NOMO-1 treated with dmso at 0.1 percent for 144 hours (cell line): ENCODE results near the gene SRSF3.
"Not testable (repeated sequence)": the region's sequence is repeated elsewhere in the genome, so short reads cannot be mapped to it uniquely, and the experiment has no call there.

Source experiments
- DNase-seq: peaks from one replicate; lab custom pipeline; 2025; ENCODE audit not compliant: unreplicated experiment; lab: John Stamatoyannopoulos, UW

SRSF3 gene

DNA sequence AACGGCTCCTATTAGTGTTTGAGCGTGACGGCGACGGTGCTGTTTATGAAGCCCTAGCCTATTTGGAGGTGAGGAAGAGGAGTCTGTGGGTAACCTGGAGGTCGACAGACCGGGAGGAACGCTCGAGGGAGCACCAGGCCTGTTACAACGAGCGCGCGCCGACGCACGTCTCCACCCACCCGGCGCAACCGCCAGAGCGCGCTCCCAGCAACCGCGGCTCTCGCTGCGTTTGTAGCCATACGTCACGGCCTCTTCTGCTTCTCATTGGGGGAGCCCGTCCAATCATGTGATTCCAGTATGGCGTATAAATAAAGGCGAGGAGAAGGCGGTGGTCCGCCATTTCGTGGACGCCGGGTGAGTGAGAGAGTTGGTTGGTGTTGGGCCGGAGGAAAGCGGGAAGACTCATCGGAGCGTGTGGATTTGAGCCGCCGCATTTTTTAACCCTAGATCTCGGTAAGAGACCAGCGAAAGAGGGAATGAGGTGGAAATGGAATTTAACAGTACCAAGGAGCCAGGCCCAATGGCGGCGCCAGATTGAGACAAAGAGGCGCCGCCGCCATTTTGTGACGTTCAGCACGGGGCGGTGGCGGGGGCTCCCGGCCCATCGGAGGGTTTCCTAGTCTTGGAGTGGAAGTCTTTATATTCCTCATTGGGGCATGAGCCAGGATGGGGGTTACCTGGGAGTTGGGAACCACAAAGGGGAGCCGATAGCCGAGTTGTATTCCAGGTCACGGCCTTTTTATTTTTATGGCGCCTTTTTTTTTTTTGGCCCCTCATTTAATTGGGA is at the start of gene SRSF3:
SRSF3 (plus strand) TSS at position 334 of the 787 bp plus-strand sequence. CDS start 2,401 bp downstream, outside the sequence.
- DNase-seq, result peak; percentile 97

DNA sequence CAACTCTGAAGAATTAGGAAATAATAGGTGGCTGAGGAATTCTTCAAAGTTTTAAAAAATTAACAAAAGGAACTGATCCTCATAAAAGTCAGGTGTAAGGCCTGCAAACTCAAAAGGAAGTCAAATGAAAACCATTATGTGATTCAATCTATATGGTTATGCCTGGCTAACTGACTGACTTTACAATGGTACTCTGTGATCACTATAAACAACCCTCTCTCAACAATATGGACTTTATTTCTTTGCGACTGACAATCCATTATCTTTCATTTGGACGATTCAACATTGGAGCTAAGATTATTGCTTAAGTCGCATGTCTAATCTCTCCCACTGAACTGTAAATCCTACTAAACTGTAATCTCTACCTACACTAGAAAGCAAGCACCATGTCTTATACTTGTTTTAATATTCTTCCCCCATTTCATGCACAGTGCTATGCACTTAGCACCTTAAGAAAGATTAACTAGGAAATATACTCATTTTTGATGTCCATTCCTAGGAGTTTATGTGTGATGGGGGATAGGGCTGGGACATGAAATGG is 48.3 kb upstream of the SRSF3 start:
- no peak for DNase-seq

DNA sequence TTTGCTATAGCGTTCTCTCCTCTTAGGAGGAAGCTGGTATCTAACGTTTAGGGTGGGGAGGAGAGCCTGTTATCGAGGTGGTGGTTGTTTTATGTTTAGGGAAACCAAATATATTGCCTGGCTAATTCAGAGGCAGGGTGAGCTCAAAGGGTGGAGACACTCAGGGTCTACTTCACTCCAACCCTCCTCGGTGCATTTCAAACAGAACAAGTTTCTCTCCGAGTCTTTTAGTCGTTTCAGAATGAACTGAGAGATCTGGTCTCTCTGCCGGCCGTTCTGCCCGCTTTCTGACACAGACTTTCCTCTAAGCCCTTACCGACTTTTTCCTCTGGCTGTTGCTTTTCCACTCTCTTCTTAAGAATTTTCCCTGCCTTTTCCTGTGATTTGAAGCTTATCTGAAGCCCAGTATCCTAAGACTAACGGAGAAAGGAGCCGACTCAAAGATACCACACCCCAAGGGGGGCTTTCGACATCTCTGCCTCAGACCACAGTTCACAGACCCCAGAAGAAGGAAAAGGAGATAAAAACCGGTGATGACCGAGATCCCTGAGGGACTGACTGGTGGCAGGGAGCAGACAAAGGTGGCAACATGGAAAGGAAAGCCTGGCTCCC is 47.7 kb upstream of the SRSF3 start:
- DNase-seq, result peak; percentile 15

DNA sequence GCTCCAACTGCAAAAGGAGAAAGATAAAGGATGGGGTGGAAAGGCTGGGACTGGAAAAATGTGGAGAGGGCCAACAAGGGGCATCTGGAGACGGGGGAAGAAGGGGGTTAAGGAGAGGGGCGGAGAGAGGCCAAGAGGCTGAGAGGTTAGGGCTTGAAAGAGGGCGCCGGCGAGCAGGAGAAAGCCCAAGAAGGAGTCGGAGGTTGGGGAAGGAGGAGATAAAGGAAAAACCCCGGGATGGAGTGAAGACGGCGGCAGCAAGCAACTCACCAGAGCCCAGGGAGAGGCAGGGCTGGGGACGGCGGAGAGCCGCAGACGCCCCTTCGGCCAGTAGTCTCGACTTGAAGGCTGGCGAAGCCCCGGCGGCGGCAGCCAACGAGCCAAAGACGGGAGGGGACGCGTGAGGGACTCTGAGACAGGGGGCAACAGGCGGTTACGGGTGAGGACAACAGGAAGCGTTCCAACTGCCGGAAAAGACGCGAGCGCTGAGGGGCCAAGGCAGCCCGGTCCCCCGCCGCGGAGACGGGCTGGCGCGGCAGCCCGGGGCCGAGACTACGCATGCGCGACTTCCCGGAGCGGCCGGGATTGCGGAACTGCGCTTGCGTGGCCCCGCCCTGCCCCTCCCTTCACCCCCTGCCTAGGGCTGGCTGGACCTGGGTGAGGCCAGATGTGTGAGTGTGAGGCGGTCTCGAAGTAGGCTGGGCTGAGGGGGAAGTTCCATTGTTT is 47.1 kb upstream of the SRSF3 start, which contains the start of gene STK38:
STK38 (minus strand) TSS at position 560 of the 726 bp plus-strand sequence. CDS start 7,277 bp downstream, outside the sequence.
- peak; percentile 86 for DNase-seq

DNA sequence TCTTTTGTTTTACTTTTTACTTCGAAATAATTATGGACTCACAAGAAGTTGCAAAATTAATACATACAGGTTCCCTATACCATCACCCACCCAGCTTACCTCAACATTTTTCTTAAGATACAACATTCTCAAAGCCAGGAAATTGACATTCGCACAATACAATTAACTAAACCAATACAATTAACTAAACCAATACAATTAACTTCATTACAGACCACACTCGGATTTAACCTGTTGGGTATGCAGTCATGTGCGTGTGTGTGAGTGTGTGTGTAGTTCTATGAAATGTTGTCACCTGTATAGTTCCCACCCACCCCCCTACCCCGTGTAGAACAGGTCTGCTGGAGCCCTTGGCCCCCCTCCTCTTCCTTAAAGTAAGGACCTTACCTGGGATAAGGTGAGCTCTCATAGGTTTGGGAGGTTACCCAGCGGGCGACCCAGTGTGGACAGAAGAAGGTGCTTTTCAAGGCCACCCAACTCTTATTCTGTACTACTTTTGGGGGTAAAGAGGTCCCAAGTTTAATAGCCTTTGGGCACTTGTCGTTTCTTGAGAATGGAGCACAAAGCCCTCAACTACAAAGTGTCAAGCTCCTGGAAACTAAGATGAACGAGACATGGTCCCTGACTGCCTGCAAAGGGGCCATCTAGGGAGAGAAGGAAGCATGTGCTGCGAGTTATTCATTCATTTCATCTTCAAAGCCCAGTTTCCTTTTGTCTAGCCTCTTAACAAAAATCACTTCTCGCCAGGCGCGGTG is 46.3 kb upstream of the SRSF3 start:
- no peak for DNase-seq

DNA sequence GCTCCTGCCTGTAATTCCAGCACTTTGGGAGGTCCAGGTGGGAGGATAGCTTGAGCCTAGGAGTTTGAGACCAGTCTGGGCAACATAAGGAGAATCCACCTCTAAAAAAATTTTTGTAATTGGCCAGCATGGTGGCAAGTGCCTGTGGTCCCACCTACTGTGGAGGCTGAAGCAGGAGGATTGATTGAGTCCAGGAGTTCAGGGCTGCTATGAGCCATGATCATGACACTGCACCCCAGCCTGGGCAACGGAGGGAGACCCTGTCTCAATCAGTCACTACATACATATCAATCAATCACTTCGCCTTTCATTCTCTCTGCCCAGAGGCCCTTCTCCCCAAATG is 45.8 kb upstream of the SRSF3 start:
- no peak for DNase-seq

DNA sequence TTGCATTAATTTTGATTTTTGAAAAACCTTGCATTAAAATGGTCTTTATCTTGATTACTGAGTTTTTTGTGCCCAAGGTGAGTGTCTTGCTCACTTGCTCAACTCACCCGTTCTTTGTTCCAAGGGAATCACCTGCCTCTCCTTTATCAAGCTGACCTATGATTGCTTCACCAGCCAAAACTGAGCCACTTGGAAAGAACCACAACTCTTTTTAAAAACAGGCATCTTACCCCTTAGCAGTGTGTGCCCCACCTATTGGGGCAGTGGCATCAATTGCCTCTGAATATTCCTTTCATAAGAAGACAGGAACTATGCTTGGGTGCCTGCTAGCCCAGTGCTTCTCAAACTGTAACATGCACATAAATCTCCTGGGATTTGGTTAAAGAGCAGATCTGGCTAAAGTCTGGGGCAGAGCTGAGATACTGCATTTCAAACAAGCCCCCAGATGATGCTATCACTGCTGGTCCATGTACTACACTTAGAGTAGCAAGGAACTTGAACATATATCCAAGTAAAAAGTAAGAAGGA is 43.6 kb upstream of the SRSF3 start:
- no peak for DNase-seq

DNA sequence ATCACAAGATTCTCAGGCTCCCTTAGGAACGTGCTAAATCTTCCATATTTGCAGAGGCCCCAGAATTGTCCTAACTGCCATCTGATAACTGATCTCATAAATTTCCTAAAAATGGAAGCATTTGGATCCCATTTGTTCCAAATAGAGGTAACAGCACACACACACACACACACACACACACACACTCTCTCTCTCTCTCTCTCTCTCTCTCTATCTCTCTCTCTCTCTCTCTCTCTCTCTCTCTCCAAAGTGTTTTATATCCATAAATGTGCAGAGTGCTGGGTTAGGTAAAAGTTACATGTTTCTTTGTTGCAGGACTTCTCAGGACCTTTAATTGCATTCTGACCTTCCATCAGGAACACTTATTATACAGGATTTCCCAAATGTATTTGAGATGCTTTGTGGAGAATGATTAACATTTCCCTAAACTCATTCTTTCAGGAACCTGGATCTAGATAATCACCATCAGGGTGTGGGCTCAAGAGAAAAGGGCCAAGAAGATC is 38.4 kb upstream of the SRSF3 start:
- DNase-seq, result no peak

DNA sequence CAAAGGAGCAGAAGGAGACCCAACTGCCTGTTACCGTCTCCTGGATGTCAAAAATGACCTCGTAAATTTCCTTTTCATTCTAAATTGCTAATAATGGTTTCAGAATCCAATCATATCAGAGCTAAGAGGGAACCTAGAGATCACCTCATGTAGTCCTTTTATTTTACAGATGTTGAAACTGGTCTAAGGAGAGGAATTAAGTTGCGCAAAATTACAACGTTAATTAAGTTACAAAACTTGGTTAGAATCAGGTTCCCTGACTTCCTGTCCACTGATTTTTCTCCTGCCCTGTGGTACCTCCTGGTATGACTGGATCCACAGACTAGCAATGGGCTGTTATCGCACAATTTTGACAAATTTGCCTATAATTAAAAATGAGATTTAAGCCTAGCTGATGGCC is 37.9 kb upstream of the SRSF3 start:
- DNase-seq, result peak; percentile 53

DNA sequence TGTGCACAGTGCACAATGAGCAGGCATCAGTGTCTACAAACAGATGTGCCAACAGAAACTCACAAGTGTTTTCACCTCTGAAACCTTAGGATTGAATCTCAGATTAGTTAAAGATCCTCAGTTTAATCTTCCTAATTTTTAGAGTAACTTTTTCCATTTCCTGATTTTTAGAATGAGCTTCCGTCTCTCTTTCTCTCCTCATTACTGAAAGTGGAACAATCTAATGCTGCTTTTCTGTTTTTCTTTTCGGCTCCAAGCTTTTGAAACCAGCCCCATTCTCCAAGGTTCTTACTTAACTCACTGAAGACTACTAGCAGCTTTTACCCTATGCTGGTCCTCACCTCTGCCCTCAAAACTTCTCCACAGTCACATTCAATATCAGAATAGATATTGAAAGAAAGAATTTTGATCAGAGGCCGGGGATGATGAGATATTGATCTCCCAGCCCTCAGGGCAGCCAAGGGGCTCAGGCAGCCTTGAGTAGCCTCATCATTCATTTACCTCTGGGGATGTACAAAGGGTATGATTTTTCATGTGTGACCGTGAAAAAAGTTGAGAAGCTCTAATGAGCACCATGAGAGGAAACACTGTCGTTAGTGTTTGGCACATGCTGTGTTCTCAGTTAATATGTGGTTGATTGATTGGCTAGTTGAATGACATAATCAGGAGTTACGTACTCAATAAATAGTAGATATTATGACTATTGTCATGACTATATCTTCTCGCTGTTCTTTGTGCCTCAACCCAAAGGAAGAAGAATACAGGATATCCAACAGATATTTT is 35.0 kb upstream of the SRSF3 start:
- DNase-seq, result no peak

DNA sequence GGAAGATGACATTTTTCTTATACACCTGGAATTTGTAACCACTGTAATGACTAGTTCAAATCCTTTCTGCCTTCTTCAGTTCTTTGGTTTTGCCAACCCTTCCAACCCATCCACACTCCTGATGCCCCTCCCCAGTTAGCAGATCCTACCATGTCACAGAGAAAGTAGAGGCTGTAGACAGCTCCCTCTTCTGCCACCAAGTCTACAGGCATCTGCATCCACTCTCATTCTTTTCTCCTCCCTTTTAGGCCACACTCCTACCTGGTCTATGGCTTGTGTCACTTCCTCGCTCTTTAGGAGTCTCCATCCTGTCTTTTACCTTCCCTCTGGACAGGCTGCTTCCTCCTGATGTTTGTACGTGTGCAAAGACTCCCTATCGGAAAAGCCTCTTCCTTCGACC is 33.3 kb upstream of the SRSF3 start:
- no peak for DNase-seq

DNA sequence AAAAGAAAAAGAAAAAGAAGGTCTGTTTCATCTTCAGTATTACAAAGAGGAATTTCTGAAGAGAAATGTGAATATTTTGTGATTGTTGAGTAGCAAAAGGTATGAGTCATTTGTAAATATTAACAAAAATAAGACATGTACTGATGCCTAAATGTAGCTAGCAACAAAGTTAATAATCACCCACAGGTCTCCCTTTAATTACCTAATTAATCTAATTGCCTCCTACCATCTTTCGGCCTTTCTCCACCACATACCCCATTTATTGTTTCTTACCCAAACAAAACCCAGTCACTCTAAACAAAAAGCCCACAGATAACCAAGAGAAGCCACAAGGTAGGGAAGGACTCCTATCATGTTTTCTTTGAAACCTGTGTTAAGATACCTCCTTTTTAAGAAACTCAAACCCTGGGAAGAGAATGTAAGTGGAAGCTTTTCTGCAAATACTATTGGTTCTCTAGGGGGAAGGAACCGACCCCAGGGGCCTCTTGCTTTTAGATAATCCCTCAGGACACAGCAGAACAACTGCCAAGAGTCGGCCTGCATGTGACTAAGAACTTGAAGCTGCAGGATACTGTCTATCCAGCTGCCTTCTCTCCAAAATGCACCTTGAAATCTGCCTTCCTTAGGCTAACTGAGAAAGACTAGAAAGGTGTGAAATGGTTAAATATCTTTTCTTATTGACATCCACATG is 30.8 kb upstream of the SRSF3 start:
- no peak for DNase-seq

DNA sequence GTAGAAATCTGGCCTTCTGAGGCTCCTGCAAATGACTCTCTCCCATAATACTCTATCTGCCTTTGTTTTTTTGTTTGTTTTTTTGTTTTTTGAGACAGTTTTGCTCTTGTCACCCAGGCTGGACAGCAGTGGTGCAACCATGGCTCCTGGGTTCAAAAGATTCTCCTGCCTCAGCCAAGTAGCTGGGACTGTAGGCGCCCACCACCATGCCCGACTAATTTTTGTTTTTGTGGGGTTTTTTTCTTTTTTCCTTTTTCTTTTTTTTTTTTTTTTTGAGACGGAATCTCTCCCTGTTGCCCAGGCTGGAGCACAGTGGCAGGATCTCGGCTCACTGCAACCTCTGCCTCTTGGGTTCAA is 30.3 kb upstream of the SRSF3 start:
- no peak for DNase-seq

DNA sequence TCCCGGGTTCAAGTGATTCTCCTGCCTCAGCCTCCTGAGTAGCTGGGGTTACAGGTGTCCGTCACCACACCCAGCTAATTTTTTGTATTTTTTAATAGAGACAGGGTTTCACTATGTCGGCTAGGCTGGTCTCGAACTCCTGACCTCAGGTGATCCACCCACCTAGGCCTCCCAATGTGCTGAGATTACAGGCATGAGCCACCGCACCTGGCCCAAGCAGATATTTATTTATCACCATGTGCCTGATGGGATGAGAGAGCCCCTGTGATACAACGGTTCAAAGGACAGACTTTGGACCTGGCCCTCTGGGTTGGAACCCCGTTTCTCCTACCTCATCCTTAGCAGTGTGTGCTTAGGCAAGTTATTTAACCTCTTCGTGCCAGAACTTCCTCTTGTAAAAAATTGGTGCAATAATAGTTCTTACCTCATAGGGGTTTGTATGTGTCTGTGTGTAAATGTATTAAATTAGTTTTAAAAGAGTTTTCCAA is 27.7 kb upstream of the SRSF3 start:
- DNase-seq, result peak; percentile 21

DNA sequence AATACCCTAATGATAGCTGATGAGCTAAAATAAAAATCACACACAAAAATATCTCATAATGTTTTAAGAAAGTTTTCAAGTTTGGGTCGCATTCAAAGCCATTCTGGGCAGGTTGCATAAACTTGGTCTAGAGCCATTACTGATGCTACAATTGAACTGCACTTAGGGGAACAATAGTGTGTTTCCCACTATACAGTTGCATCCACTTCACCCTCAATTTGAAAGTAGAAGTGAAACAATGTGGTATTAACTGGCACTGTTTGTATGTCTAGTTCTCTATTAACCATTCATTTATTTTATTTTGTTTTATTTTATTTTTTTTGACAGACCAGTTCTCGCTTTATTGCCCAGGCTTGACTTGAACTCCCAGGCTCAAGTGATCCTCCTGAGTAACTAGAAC is 23.9 kb upstream of the SRSF3 start:
- DNase-seq, result no peak

DNA sequence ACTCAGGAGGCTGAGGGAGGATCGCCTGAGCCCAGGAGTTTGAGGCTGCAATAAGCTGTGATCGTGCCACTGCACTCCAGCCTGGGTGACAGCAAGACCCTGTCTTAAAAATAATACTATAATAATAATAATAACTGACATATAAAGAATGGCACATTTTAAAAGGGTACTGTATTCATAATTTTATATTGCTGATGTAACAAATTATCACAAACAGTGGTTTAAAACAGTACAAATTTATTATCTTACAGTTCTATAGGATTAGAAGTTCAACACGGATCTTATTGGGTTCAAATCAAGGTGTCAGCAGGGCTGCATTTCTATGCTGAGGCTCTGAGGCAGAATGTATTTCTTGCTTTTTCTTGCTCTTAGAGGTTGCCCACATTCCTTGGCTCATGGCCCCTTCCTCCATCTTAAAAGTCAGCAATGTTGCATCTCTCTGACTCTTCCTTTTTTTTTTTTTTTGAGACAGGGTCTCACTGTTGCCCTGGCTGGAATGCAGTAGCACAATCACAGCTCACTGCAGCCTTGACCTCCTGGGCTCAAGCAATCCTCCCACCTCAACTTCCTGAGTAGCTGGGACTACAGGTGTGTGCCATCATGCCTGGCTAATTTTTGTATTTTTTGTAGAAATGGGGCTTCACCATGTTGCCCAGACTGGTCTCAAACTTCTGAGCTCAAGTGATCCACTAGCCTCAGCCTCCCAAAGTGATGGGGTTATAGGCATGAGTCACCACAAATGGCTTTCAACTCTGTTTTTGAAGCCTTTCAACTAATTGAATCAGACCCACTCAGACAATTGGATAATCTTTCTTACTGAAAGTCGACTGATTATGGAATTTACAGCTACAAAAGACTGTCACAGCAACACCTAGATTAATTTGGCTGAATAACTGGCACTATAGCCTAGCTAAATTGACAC is 22.8 kb upstream of the SRSF3 start:
- no peak for DNase-seq

DNA sequence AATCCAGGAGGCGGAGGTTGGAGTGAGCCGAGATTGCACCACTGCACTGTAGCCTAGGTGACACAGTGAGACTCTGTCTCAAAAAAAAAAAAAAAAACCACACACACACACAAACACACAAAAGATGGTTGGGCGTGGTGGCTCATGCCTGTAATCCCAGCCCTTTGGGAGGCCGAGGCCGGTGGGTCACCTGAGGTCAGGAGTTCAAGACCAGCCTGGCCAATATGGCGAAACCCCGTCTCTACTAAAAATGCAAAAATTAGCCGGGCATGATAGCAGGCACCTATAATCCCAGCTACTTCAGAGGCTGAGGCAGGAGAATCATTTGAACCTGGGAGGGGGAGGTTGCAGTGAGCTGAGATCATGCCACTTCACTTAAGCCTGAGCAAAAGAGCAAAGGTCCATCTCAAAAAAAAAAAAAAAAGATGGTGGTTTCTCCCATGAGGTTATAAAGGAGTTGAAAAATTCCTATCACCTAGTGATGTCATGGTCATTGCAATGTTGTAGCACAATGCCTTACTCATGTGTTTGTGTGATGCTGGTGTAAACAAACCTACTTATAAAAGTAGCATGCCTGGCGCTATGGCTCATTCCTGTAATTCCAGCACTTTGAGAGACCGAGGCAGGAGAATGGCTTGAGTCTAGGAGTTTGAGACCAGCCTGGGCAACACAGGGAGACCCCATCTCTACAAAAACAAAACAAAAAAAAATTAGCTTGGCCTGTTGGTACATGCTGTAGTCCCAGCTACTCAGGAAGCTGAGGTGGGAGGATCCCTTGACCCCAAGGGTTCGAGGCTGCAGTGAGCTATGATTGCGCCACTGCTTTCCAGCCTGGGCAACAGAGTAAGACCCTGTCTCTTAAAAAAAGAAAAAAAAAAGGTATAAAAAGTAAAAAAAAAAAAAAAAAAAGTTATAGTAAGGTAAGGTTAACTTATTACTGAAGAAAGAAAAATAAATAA is 21.5 kb upstream of the SRSF3 start:
- not testable (repeated sequence) for DNase-seq
